ENCODE data around the gene ZDHHC16.
"Not testable (repeated sequence)": the region's sequence is repeated elsewhere in the genome, so short reads cannot be mapped to it uniquely, and the experiment has no call there.

ZDHHC16 gene

GRCh38 chr10:97445722-97446639 lies at the start of gene ZDHHC16, which contains the start of gene EXOSC1:
TSS of gene ZDHHC16 (plus strand) at chr10:97446175. CDS start at chr10:97451676, 5,501 bp downstream.
TSS of gene EXOSC1 (minus strand) at chr10:97446006. CDS start at chr10:97445985, 21 bp downstream.
- DNase-seq (ENCODE audit: low spot score) = peak; percentile 98
- TF ChIP-seq, protein P1, sequence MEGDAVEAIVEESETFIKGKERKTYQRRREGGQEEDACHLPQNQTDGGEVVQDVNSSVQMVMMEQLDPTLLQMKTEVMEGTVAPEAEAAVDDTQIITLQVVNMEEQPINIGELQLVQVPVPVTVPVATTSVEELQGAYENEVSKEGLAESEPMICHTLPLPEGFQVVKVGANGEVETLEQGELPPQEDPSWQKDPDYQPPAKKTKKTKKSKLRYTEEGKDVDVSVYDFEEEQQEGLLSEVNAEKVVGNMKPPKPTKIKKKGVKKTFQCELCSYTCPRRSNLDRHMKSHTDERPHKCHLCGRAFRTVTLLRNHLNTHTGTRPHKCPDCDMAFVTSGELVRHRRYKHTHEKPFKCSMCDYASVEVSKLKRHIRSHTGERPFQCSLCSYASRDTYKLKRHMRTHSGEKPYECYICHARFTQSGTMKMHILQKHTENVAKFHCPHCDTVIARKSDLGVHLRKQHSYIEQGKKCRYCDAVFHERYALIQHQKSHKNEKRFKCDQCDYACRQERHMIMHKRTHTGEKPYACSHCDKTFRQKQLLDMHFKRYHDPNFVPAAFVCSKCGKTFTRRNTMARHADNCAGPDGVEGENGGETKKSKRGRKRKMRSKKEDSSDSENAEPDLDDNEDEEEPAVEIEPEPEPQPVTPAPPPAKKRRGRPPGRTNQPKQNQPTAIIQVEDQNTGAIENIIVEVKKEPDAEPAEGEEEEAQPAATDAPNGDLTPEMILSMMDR (IDR thresholded peaks at IDR 0.05; ENCODE audit: extremely low read depth, missing control alignments) = no peak

GRCh38 chr10:97399843-97400545 lies 46.0 kb upstream of the ZDHHC16 start:
- TF ChIP-seq, protein P1 (IDR thresholded peaks at IDR 0.05; ENCODE audit: extremely low read depth, missing control alignments) = no peak
- DNase-seq (ENCODE audit: low spot score) = peak; percentile 49

DNA sequence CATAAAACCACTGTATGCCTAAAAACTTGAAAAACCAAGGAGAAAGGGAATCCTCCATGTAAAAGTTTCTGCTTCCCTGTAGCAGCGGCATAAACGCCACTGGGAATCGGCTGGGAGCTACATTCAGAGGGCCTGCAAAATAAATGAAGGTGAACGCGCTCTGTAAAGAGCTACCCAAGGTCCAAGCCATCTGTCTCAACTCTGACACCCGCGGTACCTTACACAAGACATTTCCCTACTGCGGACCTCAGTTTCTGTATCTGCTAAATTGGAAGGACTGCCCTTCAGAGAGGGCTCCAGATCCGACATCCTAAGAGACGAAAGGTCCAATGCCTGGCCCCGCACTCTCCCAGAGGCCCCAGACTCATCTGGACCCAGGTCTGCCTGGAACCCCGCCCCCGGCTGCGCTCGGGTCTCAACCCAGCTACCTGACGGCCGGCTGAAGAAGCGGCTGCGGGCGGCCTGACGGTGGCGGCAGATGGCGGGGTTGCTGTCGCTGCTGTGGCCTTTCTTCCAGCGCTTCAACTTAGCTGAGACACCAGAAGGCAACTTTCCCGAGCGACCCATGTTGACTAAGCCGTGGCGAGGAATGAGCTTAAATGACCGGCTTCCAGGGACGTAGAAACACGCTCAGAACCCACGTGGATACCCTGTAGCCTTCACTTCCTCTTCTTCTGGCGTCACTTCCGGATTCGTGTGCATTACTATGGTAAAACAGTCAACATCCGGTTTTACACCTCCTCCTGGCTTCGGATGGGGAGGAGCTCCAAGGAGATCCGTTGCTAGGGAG lies 45.1 kb upstream of the ZDHHC16 start, which contains the start of gene RRP12:
RRP12 (minus strand) TSS at position 676 of the 790 bp plus-strand sequence; CDS start at position 567, 109 bp downstream.
- DNase-seq (ENCODE audit: low spot score) = peak; percentile 95
- TF ChIP-seq, protein P1 (IDR thresholded peaks at IDR 0.05; ENCODE audit: extremely low read depth, missing control alignments) = no peak

DNA sequence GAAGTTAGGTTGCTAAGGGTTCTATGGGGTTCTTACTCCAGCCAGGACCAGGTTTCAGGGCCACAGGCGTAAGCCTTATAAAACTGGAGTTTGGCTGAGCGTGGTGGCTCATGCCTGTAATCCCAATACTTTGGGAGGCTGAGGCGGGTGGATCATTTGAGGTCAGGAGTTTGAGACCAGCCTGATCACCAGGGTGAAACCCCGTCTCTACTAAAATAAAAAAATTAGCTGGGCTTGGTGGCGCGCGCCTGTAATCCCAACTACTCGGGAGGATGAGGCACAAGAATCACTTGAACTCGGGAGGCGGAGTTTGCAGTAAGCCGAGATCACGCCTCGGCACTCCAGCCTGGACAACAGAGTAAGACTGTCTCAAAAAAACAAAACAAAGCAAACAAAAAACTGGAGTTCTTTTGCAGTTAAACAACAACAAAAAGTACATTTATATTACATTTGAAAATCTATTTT lies 44.5 kb upstream of the ZDHHC16 start:
- no peak for DNase-seq (ENCODE audit: low spot score)
- TF ChIP-seq, protein P1 (IDR thresholded peaks at IDR 0.05; ENCODE audit: extremely low read depth, missing control alignments) = no peak

GRCh38 chr10:97404044-97404443 lies 41.9 kb upstream of the ZDHHC16 start:
- TF ChIP-seq, protein P1 (IDR thresholded peaks at IDR 0.05; ENCODE audit: extremely low read depth, missing control alignments) = no peak
- no peak for DNase-seq (ENCODE audit: low spot score)

DNA sequence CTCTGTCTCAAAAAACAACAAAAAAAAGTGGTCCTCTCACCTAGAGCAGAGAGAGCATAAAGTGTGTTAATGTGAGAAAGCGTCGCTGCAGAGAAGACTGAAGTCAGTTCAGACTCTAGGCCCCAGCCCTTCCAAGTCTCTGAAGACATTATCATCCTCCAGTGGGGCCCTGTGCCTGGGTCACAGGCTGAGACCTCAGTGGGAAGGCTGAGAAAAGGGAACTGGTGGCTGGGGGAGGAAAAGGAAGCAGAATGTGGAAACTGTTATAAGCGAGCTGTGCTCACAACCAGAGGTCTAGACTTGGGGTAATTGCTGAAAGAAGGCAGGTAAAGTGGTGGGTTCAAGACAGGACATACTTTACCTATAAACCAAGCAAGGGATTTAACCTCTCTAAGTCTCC lies 39.9 kb upstream of the ZDHHC16 start:
- TF ChIP-seq, protein P1 (IDR thresholded peaks at IDR 0.05; ENCODE audit: extremely low read depth, missing control alignments) = no peak

GRCh38 chr10:97406483-97406882 lies 39.5 kb upstream of the ZDHHC16 start:
- DNase-seq (ENCODE audit: low spot score) = not testable (repeated sequence)

More for the DNA sequence above, 39.9 kb upstream of the ZDHHC16 start:
- DNase-seq (ENCODE audit: low spot score) = no peak
